ENCODE results near the gene PDZK1.
"Not testable (repeated sequence)": the region's sequence is repeated elsewhere in the genome, so short reads cannot be mapped to it uniquely, and the experiment has no call there.

Gene PDZK1

GRCh38 chr1:145707183-145707867 lies at the start of gene PDZK1:
PDZK1 (minus strand) TSS chr1:145707368; CDS start chr1:145688021, 19,347 bp downstream.
- DNase-seq: no peak

GRCh38 chr1:145751491-145752037 lies 44.4 kb upstream of the PDZK1 start:
- DNase-seq: peak; percentile 16 to 72

- DNase-seq: no peak
These were observed 43.3 kb upstream of the PDZK1 start for GRCh38 chr1:145750426-145750825.

- DNase-seq: no peak
These were observed 40.5 kb upstream of the PDZK1 start for GRCh38 chr1:145747398-145748247.

GRCh38 chr1:145740269-145740668 lies 33.1 kb upstream of the PDZK1 start:
- DNase-seq: no peak

- DNase-seq: no peak
These were observed 29.0 kb upstream of the PDZK1 start for GRCh38 chr1:145736191-145736590.

DNA sequence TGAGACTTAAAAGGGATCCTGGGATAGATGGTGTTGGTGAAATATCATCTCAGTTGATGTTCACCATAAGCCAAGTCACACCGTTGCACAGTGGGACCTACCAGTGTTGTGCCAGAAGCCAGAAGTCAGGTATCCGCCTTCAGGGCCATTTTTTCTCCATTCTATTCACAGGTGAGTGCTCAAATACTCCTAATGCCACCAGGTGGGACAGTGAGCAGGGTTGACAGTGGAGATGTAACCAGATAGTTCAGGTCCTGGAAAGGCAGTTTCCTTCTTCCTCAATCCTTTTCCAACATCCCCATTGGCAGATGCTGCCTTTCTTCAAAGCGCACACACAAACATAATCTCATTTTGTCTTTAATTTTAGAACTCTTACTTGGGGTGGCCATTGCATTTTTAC lies 23.7 kb upstream of the PDZK1 start:
- no peak for DNase-seq

DNA sequence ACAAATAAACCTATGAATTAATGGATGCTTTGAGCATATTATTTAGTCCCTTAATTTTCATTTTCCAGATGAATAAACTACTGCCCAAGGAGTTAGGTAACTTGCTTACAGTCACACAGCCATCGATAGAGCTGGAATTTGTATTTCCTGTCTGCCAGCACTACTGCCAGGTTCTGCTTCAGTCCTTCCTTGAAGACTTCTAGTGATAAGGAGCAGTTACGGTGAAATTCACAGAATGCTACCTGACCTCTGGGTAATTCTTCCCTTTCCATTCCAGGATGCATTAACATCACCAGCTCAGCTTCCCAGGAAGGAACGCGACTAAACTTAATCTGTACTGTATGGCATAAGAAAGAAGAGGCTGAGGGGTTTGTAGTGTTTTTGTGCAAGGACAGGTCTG lies 23.3 kb upstream of the PDZK1 start:
- DNase-seq: no peak

- no peak for DNase-seq
These were observed 22.7 kb upstream of the PDZK1 start for GRCh38 chr1:145729666-145730436.

GRCh38 chr1:145729196-145729595 lies 22.0 kb upstream of the PDZK1 start:
- no peak for DNase-seq

DNA sequence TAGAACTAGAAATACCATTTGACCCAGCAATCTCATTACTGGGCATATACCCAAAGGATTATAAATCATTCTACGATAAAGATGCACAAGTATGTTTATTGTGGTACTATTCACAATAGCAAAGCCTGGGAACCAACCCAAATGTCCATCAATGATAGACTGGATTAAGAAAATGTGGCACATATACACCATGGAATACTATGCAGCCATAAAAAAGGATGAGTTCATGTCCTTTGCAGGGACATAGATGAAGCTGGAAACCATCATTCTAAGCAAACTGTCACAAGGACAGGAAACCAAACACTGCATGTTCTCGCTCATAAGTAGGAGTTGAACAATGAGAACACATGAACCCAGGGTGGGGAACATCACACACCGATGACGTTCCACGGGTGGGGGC lies 19.0 kb upstream of the PDZK1 start:
- not testable (repeated sequence) for DNase-seq

- peak; percentile 23 to 64 for DNase-seq
These were observed 13.9 kb upstream of the PDZK1 start for GRCh38 chr1:145720878-145721671.

GRCh38 chr1:145720556-145720877 lies 13.3 kb upstream of the PDZK1 start:
- no peak for DNase-seq

DNA sequence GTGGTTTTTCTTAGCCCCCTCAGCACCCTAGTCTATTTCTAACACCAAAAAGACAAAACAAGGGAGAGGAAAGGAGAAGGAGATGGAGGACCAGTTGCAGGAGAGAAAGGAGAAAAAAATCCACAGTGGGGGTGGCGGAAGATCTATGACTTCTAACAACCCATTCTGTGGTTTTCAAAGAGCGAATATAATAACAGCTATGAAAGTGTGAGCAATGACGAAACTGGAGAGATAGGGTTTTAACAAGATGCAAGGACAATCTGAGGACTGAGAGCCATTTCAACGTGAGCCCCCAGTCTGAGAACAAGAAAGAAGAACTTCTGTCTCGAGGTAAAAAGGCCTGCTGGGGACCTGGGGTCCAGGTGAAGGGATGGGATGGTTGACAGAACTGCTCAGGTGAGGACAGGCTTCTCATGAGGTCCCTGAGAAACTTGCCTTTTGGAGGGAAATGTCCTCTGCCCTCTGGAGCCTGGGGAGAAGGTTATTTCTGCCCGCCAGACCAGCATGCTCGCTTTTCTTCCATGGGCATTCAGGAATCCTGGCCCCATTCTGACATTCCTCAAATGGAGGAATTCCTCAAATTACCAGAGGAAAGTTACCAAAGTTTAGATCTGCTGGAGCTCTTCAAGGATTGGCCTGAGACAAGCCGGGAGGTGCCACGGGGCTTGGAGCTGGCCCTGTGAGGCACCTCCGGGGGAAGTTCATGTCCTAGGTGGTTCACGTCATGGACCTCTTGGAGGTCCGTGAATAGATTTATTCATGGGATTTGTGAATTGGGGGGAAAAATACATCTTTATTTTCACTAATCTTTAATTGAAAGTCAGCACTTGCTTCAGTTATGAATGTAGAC lies 12.3 kb upstream of the PDZK1 start, which contains the start of gene CD160:
Gene CD160, plus strand, starts transcription at position 270 of the 850 bp plus-strand sequence. CDS start 8,829 bp downstream, outside the sequence.
- DNase-seq: no peak

DNA sequence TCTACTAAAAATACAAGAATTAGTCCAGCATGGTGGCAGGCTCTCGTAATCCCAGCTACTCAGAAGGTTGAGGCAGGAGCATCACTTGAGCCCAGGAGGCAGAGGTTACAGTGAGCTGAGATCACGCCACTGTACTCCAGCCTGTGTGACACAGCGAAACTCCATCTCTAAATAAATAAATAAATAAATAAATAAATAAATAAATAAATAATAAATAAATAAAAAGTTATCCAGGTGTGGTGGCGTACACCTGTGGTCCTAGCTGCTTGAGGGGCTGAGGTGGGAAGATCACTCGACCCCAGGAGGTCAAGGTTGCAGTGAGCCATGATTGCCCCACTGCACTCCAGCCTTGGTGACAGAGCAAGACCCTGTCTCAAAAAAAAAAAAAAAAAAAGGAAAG lies 11.3 kb upstream of the PDZK1 start:
- DNase-seq: not testable (repeated sequence)

GRCh38 chr1:145717833-145718232 lies 10.7 kb upstream of the PDZK1 start:
- no peak for DNase-seq

DNA sequence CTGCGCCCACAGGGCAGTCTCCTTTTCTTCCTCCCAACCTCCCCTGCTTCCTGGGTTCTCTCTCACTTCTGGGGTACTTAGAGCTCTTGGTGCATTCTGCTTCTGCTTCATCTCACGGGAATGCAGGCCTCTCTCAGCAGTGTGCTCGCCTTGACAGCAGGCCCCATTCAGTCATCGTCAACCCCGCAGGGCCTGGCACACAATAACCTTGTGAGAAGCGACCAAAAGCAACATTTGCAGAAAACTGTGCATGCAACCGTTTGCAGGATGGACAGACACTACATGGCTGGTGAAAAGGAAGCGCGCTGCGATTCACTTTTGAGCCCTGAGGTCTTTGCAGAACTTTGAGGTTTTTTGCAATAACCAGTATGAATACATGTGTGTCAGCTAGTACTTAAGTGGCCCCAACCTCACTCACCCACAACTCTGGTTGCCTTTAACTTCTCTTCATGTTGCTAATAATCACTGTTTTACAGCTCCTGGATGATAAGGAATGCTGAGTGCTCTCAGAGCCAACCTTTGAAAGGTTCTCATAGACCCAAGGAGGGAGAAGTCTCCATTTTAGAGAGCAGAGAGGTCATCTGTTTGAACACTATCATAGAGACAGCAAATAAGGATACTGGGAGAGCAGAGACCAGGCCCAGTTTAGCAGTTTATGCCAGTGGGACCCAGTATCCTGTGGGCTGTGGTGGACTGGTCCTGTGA lies 9.6 kb upstream of the PDZK1 start:
- DNase-seq: no peak

GRCh38 chr1:145714524-145715111 lies 7.5 kb upstream of the PDZK1 start:
- DNase-seq: no peak

DNA sequence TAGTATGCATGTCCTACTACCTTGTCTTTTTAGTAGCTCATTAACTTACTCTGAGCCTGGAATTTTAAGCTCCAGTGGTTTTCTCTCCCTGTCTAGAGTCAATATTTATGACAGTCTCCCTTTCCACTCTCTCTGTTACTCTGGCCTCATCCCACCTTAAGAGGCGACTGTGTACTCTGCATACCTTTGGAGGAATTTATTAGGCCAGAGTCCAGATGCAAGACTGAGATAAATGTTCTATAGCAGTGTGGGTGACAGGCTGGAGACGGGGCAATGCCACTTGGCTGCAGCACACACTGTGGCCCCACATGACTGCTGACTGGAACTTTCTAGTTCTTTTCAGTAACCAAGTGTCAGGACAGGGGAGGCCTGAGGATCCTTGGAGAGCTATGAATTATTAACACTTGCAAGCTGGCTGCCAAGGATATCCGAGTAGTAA lies 4.1 kb upstream of the PDZK1 start:
- DNase-seq: no peak

All from hippocampal formation (tissue), 2 donors.